GM23338 (cell line): ENCODE measurements around the gene ABCF1.

ENCODE experiments used
- CREB1 ChIP-seq: fragments of 250-450 bp; sonication (Bioruptor Pico); IDR thresholded peaks from 2 replicates; pipeline ENCODE4 v1.5.0; 2020; ENCODE audit warnings: low read depth, mild to moderate bottlenecking, moderate library complexity
- EZH2 ChIP-seq: fragments of 200-600 bp; sonication (generic); IDR thresholded peaks from one replicate; pipeline ENCODE4 v1.8.0; 2017; ENCODE audit warnings: antibody characterized with exemption, mild to moderate bottlenecking, low read depth; ENCODE audit not compliant: unreplicated experiment
- EZH2phosphoT487 ChIP-seq: fragments of 200-600 bp; sonication (generic); IDR thresholded peaks from one replicate; pipeline ENCODE4 v1.8.1; 2018; ENCODE audit warnings: antibody characterized with exemption; ENCODE audit not compliant: unreplicated experiment
- JUNB ChIP-seq: IDR thresholded peaks from one replicate; pipeline ENCODE4 v1.6.1; 2016; ENCODE audit warnings: antibody characterized with exemption; ENCODE audit not compliant: unreplicated experiment
- NANOG ChIP-seq: IDR thresholded peaks from 2 replicates; pipeline ENCODE4 v1.6.1; 2016; ENCODE audit warnings: antibody characterized with exemption, borderline replicate concordance
- POLR2AphosphoS5 ChIP-seq: IDR thresholded peaks from 2 replicates; pipeline ENCODE4 v1.6.1; 2016; ENCODE audit warnings: antibody characterized with exemption, low read depth
- STAT1 ChIP-seq: IDR thresholded peaks from one replicate; pipeline ENCODE4 v1.6.1; 2016; ENCODE audit warnings: antibody characterized with exemption; ENCODE audit not compliant: unreplicated experiment
- ZNF114 ChIP-seq: fragments of 250-450 bp; sonication (Bioruptor Pico); IDR thresholded peaks from 2 replicates; pipeline ENCODE4 v1.5.0; 2020; ENCODE audit warnings: mild to moderate bottlenecking, moderate library complexity
- ZNF331 ChIP-seq: fragments of 250-450 bp; sonication (Bioruptor Pico); IDR thresholded peaks from 2 replicates; pipeline ENCODE4 v1.5.0; 2020; ENCODE audit warnings: low read depth, mild to moderate bottlenecking, moderate library complexity
- TF ChIP-seq, protein P1 (sequence below), 2 experiments: fragments of 200-600 bp in 1 of 2; sonication (generic) in 1 of 2; conservative IDR thresholded peaks; 2 replicates each; pipeline versions ENCODE4 v1.5.1 to v1.6.1; 2016 to 2017; ENCODE audit warnings: antibody characterized with exemption in 2 of 2, low read depth in 2 of 2, mild to moderate bottlenecking in 2 of 2, moderate library complexity in 1 of 2
- TF ChIP-seq, protein P2 (sequence below): fragments of 250-450 bp; sonication (Bioruptor Pico); IDR thresholded peaks from 2 replicates; pipeline ENCODE4 v1.5.0; 2020; ENCODE audit warnings: mild to moderate bottlenecking, moderate library complexity
- TF ChIP-seq, protein P3 (sequence below): IDR thresholded peaks from one replicate; pipeline ENCODE4 v1.6.1; 2018; ENCODE audit warnings: antibody characterized with exemption; ENCODE audit not compliant: unreplicated experiment
- TF ChIP-seq, protein P4 (sequence below): IDR thresholded peaks from 2 replicates; pipeline ENCODE4 v1.6.1; 2016; ENCODE audit warnings: antibody characterized with exemption

DNA sequence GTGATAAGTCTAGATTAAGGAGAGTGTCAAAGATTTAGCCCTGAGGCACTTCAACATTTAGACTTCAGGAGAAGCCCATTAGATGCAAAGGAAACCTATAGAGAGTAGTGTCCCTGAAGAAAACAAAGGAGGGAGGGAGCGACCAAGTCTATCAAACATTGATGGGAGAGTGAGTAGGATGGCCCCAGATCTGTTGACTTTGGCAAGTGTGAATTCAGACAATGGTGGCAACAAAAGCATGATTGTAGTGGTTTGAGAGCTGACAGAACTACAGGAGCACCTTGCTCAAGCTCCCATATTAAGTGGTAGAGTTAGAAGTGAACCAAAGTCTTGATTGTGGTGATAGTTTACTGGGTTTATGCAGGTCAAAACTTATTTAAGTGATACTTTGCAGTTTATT is 979 bp upstream of the ABCF1 start:
- TF ChIP-seq, protein P1, sequence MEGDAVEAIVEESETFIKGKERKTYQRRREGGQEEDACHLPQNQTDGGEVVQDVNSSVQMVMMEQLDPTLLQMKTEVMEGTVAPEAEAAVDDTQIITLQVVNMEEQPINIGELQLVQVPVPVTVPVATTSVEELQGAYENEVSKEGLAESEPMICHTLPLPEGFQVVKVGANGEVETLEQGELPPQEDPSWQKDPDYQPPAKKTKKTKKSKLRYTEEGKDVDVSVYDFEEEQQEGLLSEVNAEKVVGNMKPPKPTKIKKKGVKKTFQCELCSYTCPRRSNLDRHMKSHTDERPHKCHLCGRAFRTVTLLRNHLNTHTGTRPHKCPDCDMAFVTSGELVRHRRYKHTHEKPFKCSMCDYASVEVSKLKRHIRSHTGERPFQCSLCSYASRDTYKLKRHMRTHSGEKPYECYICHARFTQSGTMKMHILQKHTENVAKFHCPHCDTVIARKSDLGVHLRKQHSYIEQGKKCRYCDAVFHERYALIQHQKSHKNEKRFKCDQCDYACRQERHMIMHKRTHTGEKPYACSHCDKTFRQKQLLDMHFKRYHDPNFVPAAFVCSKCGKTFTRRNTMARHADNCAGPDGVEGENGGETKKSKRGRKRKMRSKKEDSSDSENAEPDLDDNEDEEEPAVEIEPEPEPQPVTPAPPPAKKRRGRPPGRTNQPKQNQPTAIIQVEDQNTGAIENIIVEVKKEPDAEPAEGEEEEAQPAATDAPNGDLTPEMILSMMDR (conservative IDR thresholded peaks at IDR 0.05; ENCODE audit: low read depth in 2 of 2), result no peak
- TF ChIP-seq EZH2phosphoT487 (no peak), POLR2AphosphoS5 (no peak), CREB1 (no peak), NANOG (no peak), EZH2 (no peak), JUNB (no peak), ZNF114 (CRISPR knock-in tag) (no peak), STAT1 (no peak), ZNF331 (no peak)
- TF ChIP-seq, protein P2, sequence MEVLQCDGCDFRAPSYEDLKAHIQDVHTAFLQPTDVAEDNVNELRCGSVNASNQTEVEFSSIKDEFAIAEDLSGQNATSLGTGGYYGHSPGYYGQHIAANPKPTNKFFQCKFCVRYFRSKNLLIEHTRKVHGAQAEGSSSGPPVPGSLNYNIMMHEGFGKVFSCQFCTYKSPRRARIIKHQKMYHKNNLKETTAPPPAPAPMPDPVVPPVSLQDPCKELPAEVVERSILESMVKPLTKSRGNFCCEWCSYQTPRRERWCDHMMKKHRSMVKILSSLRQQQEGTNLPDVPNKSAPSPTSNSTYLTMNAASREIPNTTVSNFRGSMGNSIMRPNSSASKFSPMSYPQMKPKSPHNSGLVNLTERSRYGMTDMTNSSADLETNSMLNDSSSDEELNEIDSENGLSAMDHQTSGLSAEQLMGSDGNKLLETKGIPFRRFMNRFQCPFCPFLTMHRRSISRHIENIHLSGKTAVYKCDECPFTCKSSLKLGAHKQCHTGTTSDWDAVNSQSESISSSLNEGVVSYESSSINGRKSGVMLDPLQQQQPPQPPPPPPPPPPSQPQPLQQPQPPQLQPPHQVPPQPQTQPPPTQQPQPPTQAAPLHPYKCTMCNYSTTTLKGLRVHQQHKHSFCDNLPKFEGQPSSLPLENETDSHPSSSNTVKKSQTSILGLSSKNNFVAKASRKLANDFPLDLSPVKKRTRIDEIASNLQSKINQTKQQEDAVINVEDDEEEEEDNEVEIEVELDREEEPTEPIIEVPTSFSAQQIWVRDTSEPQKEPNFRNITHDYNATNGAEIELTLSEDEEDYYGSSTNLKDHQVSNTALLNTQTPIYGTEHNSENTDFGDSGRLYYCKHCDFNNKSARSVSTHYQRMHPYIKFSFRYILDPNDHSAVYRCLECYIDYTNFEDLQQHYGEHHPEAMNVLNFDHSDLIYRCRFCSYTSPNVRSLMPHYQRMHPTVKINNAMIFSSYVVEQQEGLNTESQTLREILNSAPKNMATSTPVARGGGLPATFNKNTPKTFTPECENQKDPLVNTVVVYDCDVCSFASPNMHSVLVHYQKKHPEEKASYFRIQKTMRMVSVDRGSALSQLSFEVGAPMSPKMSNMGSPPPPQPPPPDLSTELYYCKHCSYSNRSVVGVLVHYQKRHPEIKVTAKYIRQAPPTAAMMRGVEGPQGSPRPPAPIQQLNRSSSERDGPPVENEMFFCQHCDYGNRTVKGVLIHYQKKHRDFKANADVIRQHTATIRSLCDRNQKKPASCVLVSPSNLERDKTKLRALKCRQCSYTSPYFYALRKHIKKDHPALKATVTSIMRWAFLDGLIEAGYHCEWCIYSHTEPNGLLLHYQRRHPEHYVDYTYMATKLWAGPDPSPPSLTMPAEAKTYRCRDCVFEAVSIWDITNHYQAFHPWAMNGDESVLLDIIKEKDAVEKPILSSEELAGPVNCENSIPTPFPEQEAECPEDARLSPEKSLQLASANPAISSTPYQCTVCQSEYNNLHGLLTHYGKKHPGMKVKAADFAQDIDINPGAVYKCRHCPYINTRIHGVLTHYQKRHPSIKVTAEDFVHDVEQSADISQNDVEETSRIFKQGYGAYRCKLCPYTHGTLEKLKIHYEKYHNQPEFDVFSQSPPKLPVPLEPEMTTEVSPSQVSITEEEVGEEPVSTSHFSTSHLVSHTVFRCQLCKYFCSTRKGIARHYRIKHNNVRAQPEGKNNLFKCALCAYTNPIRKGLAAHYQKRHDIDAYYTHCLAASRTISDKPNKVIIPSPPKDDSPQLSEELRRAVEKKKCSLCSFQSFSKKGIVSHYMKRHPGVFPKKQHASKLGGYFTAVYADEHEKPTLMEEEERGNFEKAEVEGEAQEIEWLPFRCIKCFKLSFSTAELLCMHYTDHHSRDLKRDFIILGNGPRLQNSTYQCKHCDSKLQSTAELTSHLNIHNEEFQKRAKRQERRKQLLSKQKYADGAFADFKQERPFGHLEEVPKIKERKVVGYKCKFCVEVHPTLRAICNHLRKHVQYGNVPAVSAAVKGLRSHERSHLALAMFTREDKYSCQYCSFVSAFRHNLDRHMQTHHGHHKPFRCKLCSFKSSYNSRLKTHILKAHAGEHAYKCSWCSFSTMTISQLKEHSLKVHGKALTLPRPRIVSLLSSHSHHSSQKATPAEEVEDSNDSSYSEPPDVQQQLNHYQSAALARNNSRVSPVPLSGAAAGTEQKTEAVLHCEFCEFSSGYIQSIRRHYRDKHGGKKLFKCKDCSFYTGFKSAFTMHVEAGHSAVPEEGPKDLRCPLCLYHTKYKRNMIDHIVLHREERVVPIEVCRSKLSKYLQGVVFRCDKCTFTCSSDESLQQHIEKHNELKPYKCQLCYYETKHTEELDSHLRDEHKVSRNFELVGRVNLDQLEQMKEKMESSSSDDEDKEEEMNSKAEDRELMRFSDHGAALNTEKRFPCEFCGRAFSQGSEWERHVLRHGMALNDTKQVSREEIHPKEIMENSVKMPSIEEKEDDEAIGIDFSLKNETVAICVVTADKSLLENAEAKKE (CRISPR knock-in tag), result no peak
- TF ChIP-seq, protein P3, sequence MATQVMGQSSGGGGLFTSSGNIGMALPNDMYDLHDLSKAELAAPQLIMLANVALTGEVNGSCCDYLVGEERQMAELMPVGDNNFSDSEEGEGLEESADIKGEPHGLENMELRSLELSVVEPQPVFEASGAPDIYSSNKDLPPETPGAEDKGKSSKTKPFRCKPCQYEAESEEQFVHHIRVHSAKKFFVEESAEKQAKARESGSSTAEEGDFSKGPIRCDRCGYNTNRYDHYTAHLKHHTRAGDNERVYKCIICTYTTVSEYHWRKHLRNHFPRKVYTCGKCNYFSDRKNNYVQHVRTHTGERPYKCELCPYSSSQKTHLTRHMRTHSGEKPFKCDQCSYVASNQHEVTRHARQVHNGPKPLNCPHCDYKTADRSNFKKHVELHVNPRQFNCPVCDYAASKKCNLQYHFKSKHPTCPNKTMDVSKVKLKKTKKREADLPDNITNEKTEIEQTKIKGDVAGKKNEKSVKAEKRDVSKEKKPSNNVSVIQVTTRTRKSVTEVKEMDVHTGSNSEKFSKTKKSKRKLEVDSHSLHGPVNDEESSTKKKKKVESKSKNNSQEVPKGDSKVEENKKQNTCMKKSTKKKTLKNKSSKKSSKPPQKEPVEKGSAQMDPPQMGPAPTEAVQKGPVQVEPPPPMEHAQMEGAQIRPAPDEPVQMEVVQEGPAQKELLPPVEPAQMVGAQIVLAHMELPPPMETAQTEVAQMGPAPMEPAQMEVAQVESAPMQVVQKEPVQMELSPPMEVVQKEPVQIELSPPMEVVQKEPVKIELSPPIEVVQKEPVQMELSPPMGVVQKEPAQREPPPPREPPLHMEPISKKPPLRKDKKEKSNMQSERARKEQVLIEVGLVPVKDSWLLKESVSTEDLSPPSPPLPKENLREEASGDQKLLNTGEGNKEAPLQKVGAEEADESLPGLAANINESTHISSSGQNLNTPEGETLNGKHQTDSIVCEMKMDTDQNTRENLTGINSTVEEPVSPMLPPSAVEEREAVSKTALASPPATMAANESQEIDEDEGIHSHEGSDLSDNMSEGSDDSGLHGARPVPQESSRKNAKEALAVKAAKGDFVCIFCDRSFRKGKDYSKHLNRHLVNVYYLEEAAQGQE, result no peak
- TF ChIP-seq, protein P4, sequence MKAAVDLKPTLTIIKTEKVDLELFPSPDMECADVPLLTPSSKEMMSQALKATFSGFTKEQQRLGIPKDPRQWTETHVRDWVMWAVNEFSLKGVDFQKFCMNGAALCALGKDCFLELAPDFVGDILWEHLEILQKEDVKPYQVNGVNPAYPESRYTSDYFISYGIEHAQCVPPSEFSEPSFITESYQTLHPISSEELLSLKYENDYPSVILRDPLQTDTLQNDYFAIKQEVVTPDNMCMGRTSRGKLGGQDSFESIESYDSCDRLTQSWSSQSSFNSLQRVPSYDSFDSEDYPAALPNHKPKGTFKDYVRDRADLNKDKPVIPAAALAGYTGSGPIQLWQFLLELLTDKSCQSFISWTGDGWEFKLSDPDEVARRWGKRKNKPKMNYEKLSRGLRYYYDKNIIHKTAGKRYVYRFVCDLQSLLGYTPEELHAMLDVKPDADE, result no peak
